ENCODE results near the gene NEU2.

DNA sequence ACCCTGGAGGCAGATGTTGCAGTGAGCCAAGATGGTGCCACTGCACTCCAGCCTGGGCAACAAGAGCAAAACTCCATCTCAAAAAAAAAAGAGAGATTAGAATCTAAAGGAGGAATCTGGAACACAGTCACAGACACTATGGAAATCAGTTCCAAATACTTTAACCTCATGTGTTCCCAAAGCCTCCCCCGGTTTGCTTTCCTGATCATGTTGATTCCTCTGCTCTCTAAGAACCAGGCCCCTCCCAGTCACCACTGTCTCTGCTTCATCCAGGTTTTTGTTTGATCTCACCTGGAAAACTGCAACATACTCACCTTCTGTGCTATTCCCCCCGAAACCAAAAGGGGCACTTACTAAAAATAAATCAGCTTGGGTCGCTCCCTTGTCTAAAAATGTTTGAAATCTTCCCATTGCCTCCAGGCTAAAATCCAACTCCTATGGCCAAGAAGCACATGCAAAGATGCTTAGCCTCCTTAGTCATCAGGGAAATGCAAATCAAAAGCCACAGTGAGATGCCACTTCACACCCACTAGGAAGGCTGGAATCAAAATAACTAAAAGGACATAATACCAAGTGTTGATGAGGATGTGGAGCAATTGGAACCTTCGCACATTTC, 6.2 kb upstream of the NEU2 start:
- no peak for TF ChIP-seq CTCF (IDR thresholded peaks at IDR 0.05)
- no peak for TF ChIP-seq POLR2A (IDR thresholded peaks at IDR 0.05)

Measured in heart left ventricle (tissue), 13 donors.